Stimulated activated CD4-positive, alpha-beta T cell treated with anti-CD3 and anti-CD28 coated beads, Interleukin-1b, Interleukin-23, amount 100 ng/mL, for 48 hours (primary cell): ENCODE data around the gene SIPA1.

Experiments
- DNase-seq: peaks from one replicate; pipeline ENCODE4 v3.0.0-alpha.2; 2020

The SIPA1 gene

DNA sequence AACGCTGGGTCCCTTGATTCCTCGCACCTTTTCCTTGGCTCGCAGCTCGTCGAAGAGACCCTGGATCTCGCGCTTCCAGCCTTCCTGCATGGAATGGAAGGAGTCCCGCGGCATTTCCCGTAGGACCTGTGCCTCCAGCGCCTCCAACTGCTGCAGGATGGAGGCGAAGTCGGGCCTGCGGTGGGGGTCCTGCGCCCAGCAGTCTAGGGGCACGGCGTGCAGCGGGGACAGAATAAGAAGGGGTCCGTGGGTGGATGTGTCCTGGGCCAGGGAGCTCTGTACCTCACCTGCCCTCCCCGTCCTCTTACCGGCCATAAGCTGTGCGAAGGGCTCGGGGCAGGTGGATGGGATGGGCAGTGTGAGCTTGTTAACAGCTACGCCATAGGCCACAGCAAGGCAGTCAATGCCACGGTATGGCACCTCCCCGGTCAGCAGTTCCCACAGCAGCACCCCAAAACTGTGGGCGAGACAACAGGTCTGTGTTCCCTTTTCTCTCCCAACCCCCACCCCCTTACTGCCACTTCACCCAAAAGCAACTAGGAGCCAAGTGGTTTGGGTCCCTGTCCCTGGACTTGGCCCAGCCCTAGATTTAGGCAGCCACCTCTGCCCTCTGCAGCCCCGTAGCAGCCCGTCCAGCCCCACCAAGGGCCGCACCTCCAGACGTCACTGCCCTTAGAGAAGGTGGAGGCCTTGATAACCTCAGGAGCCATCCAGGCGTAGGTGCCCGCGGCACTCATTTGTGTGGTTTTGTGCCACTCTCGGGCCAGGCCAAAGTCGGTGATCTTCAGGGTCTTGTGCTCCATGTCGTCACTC is 30.1 kb upstream of the SIPA1 start:
- no peak for DNase-seq

DNA sequence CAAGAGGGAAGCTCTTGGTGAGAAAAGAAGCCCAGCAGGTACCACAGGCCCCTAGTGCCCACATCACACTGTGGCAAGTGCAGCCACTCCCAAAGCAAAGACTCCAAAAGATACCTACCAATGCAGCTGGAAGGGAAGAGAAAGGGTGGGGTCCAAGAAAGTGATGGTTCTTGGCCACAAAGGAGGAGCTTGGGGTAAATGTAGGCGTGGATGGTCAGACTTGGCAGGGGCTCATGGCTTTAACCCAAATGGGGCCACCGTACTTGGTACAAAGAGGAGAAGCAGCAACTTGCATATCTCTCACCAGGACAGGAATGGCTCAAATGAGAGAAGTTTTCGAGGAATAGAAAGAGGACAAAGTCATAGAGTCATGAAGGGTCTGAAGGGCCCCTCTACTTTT is 28.7 kb upstream of the SIPA1 start:
- no peak for DNase-seq

DNA sequence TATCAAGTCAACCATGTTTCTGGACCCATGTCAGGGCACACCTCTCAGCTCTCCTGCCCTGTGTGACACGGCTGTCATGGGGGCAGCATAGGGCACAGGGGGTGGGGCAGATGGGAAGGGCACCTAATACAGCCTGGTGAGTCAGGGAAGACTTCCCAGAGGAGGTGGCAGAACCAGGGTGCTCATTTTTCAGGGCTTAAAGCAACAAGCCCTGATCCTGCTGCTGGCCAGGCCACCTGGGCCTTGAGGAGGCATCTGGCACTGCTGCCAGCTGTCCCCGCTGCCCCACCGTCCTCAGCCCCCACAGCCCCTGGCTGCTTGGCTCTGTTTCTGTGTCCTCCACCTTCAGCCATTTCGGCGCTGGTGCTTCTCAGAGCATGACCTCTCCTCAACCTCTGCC is 28.2 kb upstream of the SIPA1 start:
- no peak for DNase-seq

DNA sequence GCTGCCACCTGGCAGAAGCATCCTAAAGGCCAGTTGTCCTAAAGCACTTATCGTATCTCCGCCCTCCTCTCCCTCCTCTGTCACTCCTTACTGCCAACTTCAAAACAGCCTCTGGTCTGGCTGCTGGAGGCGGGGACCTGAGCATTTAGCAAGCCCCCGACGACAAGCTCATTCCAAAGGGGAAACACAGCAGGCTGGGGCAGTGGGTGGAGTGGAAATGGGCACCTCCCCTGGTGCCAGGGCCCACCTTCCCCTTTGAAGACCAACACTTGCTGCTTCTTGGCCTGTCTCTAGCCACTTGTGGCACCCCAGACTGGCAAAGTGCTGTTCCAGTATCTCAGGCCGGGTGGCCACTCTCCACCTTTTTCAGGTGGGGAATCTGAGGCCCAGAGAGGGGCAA is 27.5 kb upstream of the SIPA1 start:
- DNase-seq: no peak

DNA sequence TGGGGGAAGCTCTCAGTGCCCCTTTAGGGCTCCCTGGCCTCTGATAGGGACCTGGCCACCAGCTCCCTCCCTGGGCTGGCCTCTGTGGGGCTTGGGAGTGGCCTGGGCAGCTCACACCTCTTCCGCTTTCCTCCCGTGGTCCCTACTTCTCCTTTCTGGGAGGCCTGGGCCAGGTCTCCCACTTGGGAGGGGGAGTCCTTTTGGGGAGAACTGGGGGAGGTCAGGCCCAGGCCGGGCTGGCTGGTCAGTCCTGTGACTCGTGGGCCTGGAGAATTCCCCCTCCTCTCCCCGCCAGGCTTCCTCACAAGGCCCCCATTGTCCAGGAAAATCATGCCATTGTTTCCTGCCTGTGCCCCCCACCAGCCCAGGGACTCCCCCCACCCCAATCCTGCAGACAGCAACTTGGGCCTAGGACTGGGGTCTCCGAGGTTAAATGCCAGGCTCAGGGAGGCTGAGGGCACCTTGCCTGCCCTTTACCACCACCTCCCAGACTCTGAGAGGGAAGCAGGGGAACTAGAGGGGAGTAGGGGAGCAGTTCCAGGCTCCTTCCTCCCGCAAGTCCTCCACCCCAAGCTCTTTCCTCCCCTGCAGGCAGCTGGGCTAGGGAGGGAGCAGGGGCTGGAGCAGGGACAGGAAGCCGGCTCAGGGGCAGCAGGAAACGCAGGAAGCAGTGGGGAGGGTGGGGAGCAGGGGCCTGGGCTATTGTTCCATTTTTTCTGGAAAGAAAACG is 26.7 kb upstream of the SIPA1 start:
- no peak for DNase-seq

DNA sequence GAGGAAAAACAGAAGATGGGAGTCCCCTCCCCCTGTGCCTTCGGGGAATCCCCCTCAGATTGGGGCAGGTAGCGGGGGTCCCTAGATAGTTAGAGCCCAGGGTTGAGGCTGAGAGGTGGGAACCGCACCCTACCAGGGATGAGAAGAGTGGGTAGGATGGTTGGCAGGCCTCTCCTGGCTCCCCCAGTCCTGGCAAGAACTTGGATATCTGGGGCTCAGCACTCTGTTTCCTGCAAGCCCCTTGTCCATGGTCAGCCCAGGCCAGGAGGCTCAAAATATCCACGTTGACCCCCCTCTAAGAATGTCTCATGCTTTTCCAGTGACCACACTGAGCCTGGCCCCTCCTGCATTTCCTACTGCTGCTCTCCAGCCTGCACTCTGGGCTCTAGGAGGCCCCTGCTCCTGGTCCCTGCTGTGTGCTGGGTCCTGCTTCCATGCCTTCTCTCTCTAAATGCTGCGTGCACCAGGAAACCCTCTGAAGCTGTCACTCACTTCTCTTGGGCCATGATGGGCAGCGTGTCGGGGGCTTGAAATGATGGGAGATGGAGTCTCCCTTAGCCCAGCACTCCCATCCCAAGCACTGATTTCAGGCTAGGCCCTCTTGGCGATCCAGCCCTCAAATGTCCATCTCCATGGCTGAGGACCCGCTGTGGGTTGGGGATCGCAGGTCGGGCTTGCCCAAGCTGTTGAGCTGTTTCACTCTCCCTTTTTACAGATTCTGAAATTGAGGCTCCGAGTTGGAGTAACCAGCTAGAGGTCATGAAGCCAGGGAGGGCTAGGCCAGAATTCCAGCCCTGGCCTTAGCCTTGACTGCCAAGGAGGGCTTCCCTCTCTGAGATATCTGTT is 25.9 kb upstream of the SIPA1 start:
- no peak for DNase-seq

DNA sequence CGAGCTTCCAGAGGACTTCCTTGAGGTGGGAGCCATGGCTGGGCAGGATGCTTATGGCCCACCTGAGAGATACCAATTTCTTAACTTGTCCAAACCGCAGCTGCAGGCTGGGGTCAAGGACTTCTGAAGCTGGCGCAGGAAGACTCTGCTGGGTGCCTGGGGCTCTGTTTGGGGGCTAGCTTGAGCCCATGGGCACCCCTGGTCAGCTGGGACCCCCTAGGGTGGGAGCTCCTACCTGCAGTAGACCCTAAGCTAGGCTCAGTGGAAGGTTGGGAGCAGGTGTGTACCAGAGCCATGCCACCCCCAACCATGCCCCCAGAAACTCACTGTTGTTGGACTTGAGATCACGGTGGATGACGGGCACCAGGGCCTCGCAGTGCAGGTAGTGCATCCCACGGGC is 25.2 kb upstream of the SIPA1 start:
- no peak for DNase-seq

DNA sequence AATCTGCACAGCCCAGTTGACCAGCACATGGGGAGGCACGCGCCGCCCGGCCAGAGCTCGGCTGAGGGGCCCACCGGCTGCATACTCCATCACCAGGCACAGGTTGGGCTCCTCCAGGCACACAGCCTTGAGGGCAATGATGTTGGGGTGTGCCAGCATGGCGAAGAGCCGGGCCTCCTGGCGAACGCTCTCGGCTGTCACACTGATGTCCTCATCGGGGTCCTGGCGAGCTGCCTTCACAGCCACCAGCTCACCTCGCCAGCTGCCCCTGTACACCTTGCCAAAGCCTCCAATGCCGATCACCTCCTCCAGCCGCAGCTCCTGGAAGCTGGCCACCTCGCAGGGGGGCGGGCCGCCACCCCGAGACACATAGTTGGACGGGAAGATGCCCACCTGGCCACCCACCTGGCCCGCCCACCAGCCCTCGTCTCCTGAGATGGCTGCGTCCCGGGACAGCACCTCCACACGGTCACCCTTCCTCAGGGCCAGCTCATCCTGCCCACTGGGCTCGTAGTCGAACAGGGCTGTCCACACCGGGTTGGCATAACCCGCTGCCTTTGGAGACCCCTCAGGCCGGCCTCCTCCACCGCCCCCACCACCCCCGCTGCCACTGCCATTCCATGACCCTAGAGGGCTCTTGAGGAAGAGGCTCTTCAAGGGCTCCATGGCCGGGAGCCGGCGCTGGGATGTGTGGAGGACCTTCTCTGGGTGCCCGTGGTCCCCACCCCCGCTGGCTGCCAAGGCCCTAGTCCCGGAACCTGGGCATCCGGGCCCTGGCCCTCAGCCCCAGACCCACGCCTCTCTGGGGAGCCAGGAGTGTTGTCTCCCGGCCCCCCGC is 24.6 kb upstream of the SIPA1 start:
- DNase-seq: no peak

DNA sequence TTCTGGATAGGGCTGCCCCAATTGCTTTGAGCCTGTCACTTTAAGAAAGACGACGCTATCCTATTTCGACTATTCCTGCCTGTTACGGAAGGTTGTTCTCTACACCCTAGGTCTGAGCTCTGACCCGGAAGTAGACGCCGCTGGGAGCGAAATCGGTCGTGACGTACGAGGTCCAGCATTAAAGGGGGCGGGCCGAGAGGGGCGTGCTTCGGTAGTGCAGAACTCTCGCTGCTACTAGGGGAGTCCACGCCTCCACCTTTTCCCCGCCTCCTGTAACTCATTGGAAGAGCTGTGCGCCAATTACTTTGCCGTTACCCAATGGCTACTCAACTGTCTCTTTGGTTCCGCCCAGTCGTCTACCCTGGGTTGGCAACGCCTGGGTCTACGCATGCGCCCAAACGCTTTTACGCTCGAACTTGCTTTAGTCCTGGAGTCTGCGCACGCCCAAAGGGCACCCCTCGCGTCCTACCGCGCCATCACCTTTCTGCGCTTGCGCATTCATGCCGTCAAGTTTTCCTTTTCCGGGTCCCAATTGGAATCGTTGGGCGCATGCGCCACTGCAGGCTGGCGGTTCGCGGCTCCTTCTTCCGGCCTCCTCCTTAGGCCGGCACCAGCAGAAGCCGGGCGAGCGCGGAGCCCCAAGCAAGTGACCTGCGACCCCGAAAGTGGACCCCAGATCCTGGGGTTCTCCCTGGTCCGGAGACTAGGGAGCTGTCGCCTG is 22.5 kb upstream of the SIPA1 start, which contains the start of gene PCNX3:
TSS of gene PCNX3 (plus strand) at position 548 of the 721 bp plus-strand sequence. CDS start 536 bp downstream, outside the sequence.
- peak; percentile 100 for DNase-seq

DNA sequence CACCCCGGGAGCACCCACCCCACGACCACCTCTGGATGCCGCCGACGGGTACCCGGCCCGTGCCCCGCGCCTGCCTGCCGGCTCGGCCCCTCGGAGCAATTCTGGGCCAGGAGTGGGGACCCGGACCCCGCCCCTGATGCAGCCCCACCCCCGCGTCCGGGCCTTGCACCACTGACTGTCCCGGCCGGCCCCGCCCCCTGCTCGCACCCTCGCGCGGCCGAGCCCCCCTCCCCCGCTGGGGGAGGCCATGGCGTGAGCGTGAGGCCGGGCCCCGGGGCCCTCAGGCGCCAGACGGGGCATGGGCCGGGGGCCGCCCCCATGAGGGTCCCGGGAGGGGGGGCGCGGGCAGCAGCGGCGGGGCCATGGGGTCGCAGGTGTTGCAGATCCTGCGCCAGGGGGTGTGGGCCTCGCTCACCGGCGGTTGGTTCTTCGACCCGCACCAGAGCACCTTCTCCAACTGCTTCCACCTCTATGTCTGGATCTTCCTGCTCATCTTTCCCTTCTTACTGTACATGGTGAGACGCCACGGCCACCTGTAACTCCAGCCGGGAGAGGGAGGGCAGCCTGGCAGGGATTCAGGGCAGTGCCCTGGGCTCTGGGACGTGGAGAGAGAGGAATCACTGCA is 21.8 kb upstream of the SIPA1 start:
- DNase-seq: peak; percentile 46

DNA sequence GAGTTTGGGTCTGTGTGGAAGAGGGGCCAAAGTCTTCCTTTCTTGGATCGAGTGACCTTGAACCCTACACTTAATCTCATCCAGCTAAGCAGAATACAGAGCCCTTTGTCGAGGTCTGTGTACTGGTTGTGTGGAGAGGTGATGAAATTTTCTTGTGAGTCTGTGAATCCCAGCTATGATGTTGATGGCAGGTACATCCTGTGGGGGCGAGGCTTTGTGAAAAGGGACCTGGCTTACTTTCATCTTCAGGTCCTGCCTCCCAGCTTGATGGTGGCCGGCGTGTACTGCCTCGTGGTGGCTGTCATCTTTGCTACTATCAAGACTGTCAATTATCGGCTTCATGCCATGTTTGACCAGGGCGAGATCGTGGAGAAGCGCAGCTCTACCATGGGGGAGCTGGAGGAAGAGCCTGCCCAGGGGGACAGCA is 21.3 kb upstream of the SIPA1 start:
- DNase-seq: no peak

DNA sequence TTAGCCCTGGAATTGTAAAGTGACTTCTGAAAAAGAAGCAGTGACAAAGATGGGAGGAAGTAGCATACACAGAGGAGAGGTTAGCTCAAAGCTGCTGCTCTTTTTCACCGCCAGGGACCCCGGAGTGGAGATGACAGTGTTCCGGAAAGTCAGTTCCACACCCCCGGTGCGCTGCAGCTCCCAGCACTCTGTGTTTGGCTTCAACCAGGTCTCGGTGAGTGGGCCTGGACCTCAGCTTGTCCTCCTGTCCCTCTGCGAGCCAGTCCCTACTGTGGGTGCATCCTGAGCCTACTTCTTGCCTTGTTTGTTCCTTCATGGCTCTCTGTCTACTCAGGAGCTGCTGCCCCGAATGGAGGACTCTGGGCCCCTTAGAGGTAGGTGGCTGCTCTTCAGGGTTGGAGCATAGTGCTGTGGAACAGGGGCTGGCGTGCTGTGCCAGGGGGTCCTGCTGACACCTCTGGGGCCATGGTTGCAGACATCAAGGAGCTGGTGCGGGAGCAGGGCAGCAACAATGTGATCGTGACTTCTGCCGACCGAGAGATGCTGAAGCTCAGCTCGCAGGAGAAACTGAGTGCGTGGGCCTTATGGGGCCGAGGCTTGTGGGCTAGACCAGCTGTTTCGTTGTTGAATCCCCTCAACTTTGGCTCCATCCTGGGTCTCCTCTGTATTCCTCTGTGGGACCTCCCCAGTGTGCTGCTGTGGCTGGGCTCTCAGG is 20.6 kb upstream of the SIPA1 start:
- DNase-seq: no peak

DNA sequence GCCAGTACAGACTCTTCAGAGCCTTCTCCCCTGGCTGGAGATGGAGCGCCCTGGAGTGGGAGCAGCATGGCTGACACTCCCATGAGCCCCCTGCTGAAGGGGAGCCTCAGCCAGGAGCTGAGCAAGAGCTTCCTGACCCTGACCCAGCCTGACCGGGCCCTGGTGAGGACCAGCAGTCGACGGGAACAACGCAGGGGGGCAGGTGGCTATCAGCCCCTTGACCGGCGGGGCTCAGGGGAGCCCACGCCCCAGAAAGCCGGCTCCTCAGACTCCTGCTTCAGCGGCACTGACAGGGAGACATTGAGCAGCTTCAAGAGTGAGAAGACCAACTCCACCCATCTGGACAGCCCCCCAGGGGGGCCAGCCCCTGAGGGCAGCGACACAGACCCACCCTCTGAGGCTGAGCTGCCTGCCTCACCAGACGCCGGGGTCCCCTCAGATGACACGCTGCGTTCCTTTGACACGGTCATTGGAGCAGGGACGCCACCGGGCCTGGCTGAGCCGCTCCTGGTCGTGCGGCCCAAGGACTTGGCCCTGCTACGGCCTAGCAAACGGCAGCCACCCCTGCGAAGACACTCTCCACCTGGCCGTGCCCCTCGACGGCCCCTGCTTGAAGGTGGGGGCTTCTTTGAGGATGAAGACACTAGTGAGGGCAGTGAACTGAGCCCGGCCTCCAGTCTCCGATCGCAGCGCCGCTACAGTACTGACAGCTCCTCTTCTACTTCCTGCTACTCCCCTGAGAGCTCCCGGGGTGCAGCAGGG is 19.7 kb upstream of the SIPA1 start:
- no peak for DNase-seq

DNA sequence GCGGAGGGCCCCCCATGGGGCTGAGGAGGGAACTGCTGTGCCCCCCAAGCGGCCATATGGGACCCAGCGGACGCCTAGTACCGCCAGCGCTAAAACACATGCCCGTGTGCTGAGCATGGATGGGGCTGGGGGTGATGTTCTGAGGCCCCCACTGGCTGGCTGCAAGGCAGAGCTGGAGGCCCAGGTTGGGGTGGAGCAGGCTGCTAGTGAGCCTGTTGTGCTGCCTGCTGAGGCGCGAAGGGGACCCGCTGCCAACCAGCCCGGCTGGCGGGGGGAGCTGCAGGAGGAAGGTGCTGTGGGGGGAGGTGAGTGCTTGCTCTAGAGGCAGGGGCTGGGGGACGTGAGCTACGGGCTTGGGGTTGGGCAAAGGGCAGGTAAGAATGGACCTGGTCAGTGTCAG is 19.1 kb upstream of the SIPA1 start:
- no peak for DNase-seq

DNA sequence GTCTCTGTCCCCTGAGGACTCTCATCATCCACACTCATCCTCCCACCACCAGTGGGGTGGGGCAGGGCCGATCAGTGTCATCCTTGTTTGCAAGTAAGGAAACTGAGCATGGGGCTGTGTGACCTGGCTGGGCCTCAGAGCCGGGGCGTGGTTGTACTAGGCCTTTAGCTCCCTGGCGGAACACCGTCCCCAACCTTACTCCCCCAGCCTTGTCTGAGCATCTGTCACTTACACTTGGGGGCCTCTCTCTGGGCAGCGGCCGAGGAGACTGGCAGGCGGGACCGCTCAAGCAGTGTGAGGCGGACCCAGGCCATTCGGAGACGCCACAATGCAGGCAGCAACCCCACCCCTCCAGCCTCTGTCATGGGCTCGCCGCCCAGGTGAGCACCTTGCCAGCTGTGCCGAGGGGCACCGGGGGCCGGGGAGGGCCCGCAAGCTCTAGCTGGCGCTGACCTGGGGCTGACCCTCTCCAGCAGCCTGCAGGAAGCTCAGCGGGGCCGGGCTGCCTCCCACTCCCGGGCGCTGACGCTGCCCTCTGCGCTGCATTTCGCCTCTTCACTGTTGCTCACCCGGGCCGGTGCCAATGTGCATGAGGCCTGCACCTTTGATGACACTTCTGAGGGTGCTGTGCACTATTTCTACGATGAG is 18.5 kb upstream of the SIPA1 start:
- no peak for DNase-seq

DNA sequence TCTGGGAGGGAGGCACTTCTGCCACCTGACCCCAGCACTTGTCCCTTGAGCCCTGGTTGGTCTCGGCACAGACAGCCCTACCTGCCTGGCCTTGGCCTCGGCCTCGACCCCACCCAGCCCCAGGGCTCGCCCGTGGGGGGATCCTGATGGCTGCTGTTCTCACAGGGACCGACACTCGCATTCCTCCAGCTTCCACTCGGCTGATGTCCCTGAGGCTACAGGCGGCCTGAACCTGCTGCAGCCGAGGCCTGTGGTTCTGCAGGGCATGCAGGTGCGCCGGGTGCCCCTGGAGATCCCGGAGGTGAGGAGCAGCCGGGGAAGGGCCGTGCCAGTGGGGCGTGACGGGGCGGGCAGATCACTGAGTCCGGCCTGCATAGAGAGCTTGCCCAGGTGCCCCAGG is 17.2 kb upstream of the SIPA1 start:
- no peak for DNase-seq

DNA sequence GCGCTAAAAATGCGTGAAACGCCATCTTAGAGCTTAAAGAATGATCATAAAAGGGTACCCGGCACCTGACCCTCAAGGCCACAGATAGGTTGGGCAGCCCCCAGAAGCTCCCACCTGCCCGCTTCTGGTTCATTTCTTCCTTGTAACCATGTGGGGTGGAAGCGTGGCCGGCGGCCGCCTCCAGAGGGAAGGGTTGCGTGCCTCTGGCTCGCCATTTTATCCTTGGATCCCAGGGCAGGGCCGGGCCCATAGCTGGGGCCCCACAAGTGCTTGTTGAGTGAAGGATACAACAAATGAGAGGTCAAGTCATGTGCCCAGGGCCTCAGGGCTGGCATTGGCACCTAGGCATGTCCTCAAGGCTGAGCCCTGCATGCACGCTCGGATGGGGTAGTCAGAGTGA is 16.4 kb upstream of the SIPA1 start:
- no peak for DNase-seq

DNA sequence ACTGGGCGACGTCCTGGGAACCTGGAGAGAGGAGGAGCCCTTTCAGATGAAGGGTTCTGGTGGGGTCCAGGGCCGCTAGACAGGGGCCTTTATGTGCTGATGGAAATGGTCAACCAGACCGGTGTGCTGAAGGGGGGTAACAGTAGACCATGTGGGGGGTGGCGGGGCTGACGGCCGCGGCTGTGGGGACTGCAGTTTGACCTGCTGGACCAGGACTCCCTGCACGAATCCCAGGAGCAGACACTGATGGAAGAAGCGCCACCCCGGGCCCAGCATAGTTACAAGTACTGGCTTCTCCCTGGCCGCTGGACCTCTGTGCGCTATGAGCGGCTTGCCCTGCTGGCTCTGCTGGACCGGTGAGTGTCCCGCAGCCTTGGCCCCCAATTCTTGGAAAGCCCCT is 15.9 kb upstream of the SIPA1 start:
- no peak for DNase-seq

DNA sequence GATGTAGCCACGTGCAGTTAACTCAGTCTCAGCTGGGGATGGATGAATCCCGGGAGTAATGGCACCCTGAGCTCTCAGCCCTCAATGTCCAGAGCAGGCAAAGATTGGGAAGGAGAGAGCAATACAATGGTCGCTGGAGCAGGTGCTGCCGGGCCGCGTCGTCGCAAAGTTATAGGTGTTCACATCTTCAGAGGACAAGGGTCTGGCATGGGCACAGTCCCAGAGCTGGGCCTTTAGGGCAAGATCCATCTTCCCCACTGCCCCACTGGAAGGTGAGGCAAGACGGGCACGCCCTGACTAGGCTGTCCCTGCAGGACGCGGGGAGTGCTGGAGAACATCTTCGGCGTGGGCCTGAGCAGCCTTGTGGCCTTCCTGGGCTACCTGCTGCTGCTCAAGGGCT is 14.7 kb upstream of the SIPA1 start:
- DNase-seq: no peak
